ENCODE measurements around the gene TTC28.
"Not testable (repeated sequence)": the region's sequence is repeated elsewhere in the genome, so short reads cannot be mapped to it uniquely, and the experiment has no call there.

TTC28 gene

GRCh38 chr22:28075358-28075981, 604.2 kb downstream of the TTC28 start:
- Histone ChIP-seq H3K4me1 (ENCODE audit: control insufficient read depth, insufficient read depth, low read length, unreplicated experiment) (peaks cover 6% of the 10 kb centered on the region), H3K27me3 (ENCODE audit: insufficient read depth, low read length) (no peaks in the 10 kb centered on the region), H3K4me3 (ENCODE audit: low read depth, low read length) (no peak overlapping the region), H3K79me2 (ENCODE audit: control insufficient read depth, insufficient read depth, low read length, unreplicated experiment) (no peaks in the 10 kb centered on the region), H2AFZ (ENCODE audit: low read length, unreplicated experiment) (no peak overlapping the region), H3K27ac (ENCODE audit: low read depth, low read length) (no peak overlapping the region), H3K36me3 (ENCODE audit: insufficient read depth, low read length) (no peaks in the 10 kb centered on the region; the same call in 1 of the 2 replicates)

DNA sequence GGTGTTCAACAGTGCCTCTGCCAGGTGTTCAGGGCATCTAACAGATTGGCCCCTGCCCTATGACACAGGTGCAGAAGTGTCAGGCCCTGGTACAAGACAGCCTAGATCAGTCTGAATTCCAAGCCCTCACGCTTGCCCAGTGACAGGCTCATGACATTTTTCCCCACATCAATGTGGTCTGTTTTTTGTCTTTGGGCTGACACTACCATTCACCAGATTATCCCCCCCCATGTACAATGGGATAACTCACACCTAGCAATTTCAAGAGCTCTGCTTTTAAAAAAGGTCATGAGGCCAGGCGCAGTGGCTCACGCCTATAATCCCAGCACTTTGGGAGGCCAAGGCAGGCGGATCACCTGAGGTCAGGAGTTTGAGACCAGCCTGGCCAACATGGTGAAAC, 605.1 kb downstream of the TTC28 start:
- Histone ChIP-seq H3K4me1 (ENCODE audit: control insufficient read depth, insufficient read depth, low read length, unreplicated experiment) (peaks cover 6% of the 10 kb centered on the region), H3K27ac (ENCODE audit: low read depth, low read length) (no peak overlapping the region), H3K4me3 (ENCODE audit: low read depth, low read length) (no peak overlapping the region), H3K27me3 (ENCODE audit: insufficient read depth, low read length) (no peaks in the 10 kb centered on the region), H3K36me3 (ENCODE audit: insufficient read depth, low read length) (no peaks in the 10 kb centered on the region; the same call in 1 of the 2 replicates), H2AFZ (ENCODE audit: low read length, unreplicated experiment) (no peak overlapping the region), H3K79me2 (ENCODE audit: control insufficient read depth, insufficient read depth, low read length, unreplicated experiment) (no peaks in the 10 kb centered on the region)

GRCh38 chr22:28072066-28072465, 607.6 kb downstream of the TTC28 start:
- Histone ChIP-seq H3K27me3 (ENCODE audit: insufficient read depth, low read length) (no peaks in the 10 kb centered on the region), H3K27ac (ENCODE audit: low read depth, low read length) (no peak overlapping the region), H3K36me3 (ENCODE audit: insufficient read depth, low read length) (no peaks in the 10 kb centered on the region; the same call in 1 of the 2 replicates), H3K4me3 (ENCODE audit: low read depth, low read length) (no peak overlapping the region), H3K79me2 (ENCODE audit: control insufficient read depth, insufficient read depth, low read length, unreplicated experiment) (no peaks in the 10 kb centered on the region), H3K4me1 (ENCODE audit: control insufficient read depth, insufficient read depth, low read length, unreplicated experiment) (peaks cover 6% of the 10 kb centered on the region), H2AFZ (ENCODE audit: low read length, unreplicated experiment) (no peak overlapping the region)

- H3K27ac ChIP-seq (ENCODE audit: low read depth, low read length), result no peak overlapping the region
- H3K4me1 ChIP-seq (ENCODE audit: control insufficient read depth, insufficient read depth, low read length, unreplicated experiment), result no peaks in the 10 kb centered on the region
- no peaks in the 10 kb centered on the region for H3K27me3 ChIP-seq (ENCODE audit: insufficient read depth, low read length)
Measured at GRCh38 chr22:28068826-28069225, 610.8 kb downstream of the TTC28 start.

DNA sequence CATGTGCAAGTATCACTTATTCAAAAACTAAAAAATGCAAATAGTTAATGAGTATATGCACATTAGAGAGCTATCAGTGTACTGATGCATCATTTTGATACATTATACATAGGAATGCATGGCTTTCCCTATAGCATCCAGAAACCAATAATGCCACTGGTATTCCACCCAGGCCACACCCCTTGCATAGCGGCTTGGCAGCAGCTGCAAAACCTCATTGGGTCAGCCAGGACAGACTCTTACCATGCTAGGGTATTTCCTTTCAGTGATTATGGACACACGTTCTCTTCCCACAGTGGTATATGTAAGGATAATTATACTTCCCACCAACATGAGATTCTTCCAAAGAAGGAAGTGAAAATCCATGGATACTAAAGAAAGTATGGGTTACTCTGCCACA, 614.7 kb downstream of the TTC28 start:
- no peaks in the 10 kb centered on the region for H3K36me3 ChIP-seq (ENCODE audit: insufficient read depth, low read length)
- no peak overlapping the region for H3K4me3 ChIP-seq (ENCODE audit: low read depth, low read length)
- H3K27ac ChIP-seq (ENCODE audit: low read depth, low read length), result no peak overlapping the region
- H3K4me1 ChIP-seq (ENCODE audit: control insufficient read depth, insufficient read depth, low read length, unreplicated experiment), result no peaks in the 10 kb centered on the region
- no peaks in the 10 kb centered on the region for H3K27me3 ChIP-seq (ENCODE audit: insufficient read depth, low read length)
- H2AFZ ChIP-seq (ENCODE audit: low read length, unreplicated experiment), result no peak overlapping the region
- H3K79me2 ChIP-seq (ENCODE audit: control insufficient read depth, insufficient read depth, low read length, unreplicated experiment), result no peaks in the 10 kb centered on the region

More at GRCh38 chr22:28068826-28069225, 610.8 kb downstream of the TTC28 start:
- Histone ChIP-seq H3K79me2 (ENCODE audit: control insufficient read depth, insufficient read depth, low read length, unreplicated experiment) (no peaks in the 10 kb centered on the region), H3K36me3 (ENCODE audit: insufficient read depth, low read length) (no peaks in the 10 kb centered on the region; the same call in 1 of the 2 replicates), H2AFZ (ENCODE audit: low read length, unreplicated experiment) (no peak overlapping the region), H3K4me3 (ENCODE audit: low read depth, low read length) (no peak overlapping the region)

- Histone ChIP-seq H3K36me3 (ENCODE audit: insufficient read depth, low read length) (no peaks in the 10 kb centered on the region), H2AFZ (ENCODE audit: low read length, unreplicated experiment) (no peak overlapping the region), H3K4me1 (ENCODE audit: control insufficient read depth, insufficient read depth, low read length, unreplicated experiment) (no peaks in the 10 kb centered on the region), H3K27ac (ENCODE audit: low read depth, low read length) (no peak overlapping the region), H3K4me3 (ENCODE audit: low read depth, low read length) (no peak overlapping the region), H3K79me2 (ENCODE audit: control insufficient read depth, insufficient read depth, low read length, unreplicated experiment) (no peaks in the 10 kb centered on the region), H3K27me3 (ENCODE audit: insufficient read depth, low read length) (no peaks in the 10 kb centered on the region)
Measured at GRCh38 chr22:28063656-28064055, 616.0 kb downstream of the TTC28 start.

GRCh38 chr22:28060594-28060993, 619.0 kb downstream of the TTC28 start:
- not testable (repeated sequence) for H3K4me3 ChIP-seq (ENCODE audit: low read depth, low read length); H3K27ac ChIP-seq (ENCODE audit: low read depth, low read length); H3K36me3 ChIP-seq (ENCODE audit: insufficient read depth, low read length); H2AFZ ChIP-seq (ENCODE audit: low read length, unreplicated experiment); H3K79me2 ChIP-seq (ENCODE audit: control insufficient read depth, insufficient read depth, low read length, unreplicated experiment); H3K27me3 ChIP-seq (ENCODE audit: insufficient read depth, low read length); H3K4me1 ChIP-seq (ENCODE audit: control insufficient read depth, insufficient read depth, low read length, unreplicated experiment)

DNA sequence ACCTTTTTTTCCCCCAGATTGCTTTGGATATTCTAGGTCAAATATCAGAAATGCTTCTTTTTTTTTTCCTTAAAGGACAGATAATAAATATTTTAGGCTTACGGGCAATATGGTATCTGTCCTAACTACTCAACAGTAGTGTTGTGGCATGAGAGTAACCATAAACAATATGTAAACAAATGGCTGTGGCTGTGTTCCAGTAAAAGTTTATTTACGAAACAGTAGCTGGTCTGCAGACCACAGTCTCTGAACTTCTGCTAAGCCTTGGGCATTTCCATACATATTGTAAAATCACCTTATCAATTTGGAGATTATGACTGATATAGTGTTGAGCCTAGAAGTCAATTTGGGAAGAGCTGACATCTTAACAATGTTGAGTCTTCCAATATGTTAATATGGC, 621.6 kb downstream of the TTC28 start:
- Histone ChIP-seq H3K27ac (ENCODE audit: low read depth, low read length) (no peak overlapping the region), H3K4me3 (ENCODE audit: low read depth, low read length) (no peak overlapping the region), H3K36me3 (ENCODE audit: insufficient read depth, low read length) (no peaks in the 10 kb centered on the region), H3K79me2 (ENCODE audit: control insufficient read depth, insufficient read depth, low read length, unreplicated experiment) (no peaks in the 10 kb centered on the region), H2AFZ (ENCODE audit: low read length, unreplicated experiment) (no peak overlapping the region), H3K27me3 (ENCODE audit: insufficient read depth, low read length) (no peaks in the 10 kb centered on the region), H3K4me1 (ENCODE audit: control insufficient read depth, insufficient read depth, low read length, unreplicated experiment) (peaks cover 6% of the 10 kb centered on the region)

DNA sequence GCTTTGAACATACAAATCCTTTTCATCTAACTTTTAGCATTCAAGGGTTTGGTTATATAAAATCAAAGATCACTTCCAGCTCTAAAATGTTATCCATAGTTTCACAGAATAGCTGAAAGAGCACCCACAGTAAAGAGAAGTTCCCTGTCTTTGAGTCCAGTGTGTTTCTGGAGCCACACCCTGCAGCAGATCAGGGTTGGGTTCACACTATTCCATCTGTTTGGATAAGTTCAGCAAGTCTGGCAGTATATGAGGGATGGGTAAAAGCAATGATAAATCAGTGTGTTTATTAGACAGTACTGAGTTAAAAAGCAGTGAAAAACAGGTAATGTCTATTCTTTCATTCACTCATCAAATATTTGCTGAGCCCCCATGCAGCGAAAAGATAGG, 624.8 kb downstream of the TTC28 start:
- Histone ChIP-seq H3K79me2 (ENCODE audit: control insufficient read depth, insufficient read depth, low read length, unreplicated experiment) (no peaks in the 10 kb centered on the region), H3K4me3 (ENCODE audit: low read depth, low read length) (no peak overlapping the region), H3K27ac (ENCODE audit: low read depth, low read length) (no peak overlapping the region), H3K4me1 (ENCODE audit: control insufficient read depth, insufficient read depth, low read length, unreplicated experiment) (peaks cover 6% of the 10 kb centered on the region), H3K36me3 (ENCODE audit: insufficient read depth, low read length) (no peaks in the 10 kb centered on the region), H2AFZ (ENCODE audit: low read length, unreplicated experiment) (no peak overlapping the region), H3K27me3 (ENCODE audit: insufficient read depth, low read length) (no peaks in the 10 kb centered on the region)

DNA sequence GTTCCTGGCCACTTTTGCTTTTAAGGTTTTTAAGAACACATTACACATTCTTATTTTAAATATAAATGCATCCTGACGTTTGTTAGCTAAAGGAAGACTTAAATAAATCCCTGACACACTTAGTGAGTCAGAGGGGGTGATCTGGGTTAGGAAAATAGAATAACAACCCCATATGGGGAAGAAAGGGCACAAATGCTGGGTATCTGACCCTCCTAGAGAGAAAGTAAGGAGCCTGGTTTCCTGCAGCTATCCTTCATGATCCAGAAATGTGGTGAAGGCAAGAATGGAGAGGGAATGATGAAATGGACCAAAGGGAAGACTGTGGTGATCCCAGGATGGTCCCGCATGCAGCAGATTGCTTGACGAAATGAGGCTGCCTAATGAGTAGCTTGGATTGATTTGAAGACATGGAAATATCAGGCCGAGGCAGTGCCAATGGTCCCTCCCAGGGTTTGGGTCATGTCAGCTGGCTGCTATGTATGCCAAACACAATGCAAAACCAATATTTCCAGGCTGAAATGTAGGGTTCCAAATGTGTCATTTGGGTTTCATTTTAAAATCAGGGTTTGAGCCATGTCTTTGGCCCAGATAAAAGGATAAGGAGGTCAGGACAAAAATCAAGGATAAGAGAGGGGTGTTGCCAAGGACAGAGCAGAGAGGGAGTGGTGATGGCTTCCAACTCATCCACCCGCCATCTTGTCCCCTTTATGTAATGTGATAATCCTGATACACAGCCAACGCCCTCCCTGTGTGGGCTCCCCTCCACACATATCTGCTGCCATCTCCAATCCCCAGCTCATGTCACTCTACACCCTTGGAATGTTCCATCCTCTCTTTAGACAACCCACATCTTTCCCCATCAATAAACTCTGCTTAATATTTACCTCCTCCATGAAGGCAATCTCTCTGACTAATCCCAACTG, 625.5 kb downstream of the TTC28 start:
- H2AFZ ChIP-seq (ENCODE audit: low read length, unreplicated experiment), result no peak overlapping the region
- H3K79me2 ChIP-seq (ENCODE audit: control insufficient read depth, insufficient read depth, low read length, unreplicated experiment), result no peaks in the 10 kb centered on the region
- H3K4me3 ChIP-seq (ENCODE audit: low read depth, low read length), result no peak overlapping the region
- H3K27ac ChIP-seq (ENCODE audit: low read depth, low read length), result no peak overlapping the region
- H3K27me3 ChIP-seq (ENCODE audit: insufficient read depth, low read length), result no peaks in the 10 kb centered on the region
- H3K4me1 ChIP-seq (ENCODE audit: control insufficient read depth, insufficient read depth, low read length, unreplicated experiment), result peaks cover 6% of the 10 kb centered on the region
- no peaks in the 10 kb centered on the region for H3K36me3 ChIP-seq (ENCODE audit: insufficient read depth, low read length)

GRCh38 chr22:28052825-28053269, 626.8 kb downstream of the TTC28 start:
- H3K4me3 ChIP-seq (ENCODE audit: low read depth, low read length), result no peak overlapping the region
- H3K36me3 ChIP-seq (ENCODE audit: insufficient read depth, low read length), result no peaks in the 10 kb centered on the region
- H3K27ac ChIP-seq (ENCODE audit: low read depth, low read length), result no peak overlapping the region

More at GRCh38 chr22:28052825-28053269, 626.8 kb downstream of the TTC28 start:
- peaks cover 6% of the 10 kb centered on the region for H3K4me1 ChIP-seq (ENCODE audit: control insufficient read depth, insufficient read depth, low read length, unreplicated experiment)
- no peaks in the 10 kb centered on the region for H3K79me2 ChIP-seq (ENCODE audit: control insufficient read depth, insufficient read depth, low read length, unreplicated experiment)
- H3K27me3 ChIP-seq (ENCODE audit: insufficient read depth, low read length), result no peaks in the 10 kb centered on the region
- no peak overlapping the region for H2AFZ ChIP-seq (ENCODE audit: low read length, unreplicated experiment)
